Activated naive CD4-positive, alpha-beta T cell treated with anti-CD3 and anti-CD28 coated beads, Interleukin-2, amount 10 ng/mL, durations not matched to agents 7 days and 5 days (primary cell): Measurements from ENCODE around the gene GIT1.

Experiments
- CTCF ChIA-PET: fragments of 350-600 bp; sonication (Branson Sonifier 250); formaldehyde crosslinking; loops from one replicate; lab custom pipeline; 2021; ENCODE audit warnings: antibody characterized with exemption; lab: Charles Lee
- DNase-seq: peaks from one replicate; pipeline ENCODE4 v3.0.0-alpha.2; 2020
- H3K27ac Mint-ChIP-seq: one replicate; pipeline ENCODE4 v1.8.0; 2021; ENCODE audit warnings: mild to moderate bottlenecking, moderate library complexity, mixed read lengths
- H3K27me3 Mint-ChIP-seq: one replicate; pipeline ENCODE4 v1.8.0; 2021; ENCODE audit warnings: mild to moderate bottlenecking, mixed read lengths
- H3K36me3 Mint-ChIP-seq: one replicate; pipeline ENCODE4 v1.8.0; 2021; ENCODE audit warnings: mixed read lengths
- H3K4me1 Mint-ChIP-seq: one replicate; pipeline ENCODE4 v1.8.0; 2021; ENCODE audit warnings: mixed read lengths
- H3K4me3 Mint-ChIP-seq: one replicate; pipeline ENCODE4 v1.8.0; 2021; ENCODE audit warnings: mild to moderate bottlenecking, moderate library complexity, mixed read lengths
- H3K9me3 Mint-ChIP-seq: one replicate; pipeline ENCODE4 v1.8.0; 2021; ENCODE audit warnings: mixed read lengths

Gene GIT1

GRCh38 chr17:29594519-29595090, 5.2 kb upstream of the GIT1 start:
- H3K36me3 Mint-ChIP-seq: no peaks in the 10 kb centered on the region
- H3K27me3 Mint-ChIP-seq: peaks cover 23% of the 10 kb centered on the region
- peak overlapping the region; percentile 71 for H3K4me3 Mint-ChIP-seq
- H3K9me3 Mint-ChIP-seq: no peaks in the 10 kb centered on the region
- CTCF ChIA-PET: interaction anchor here (1.0 to 5.0 kb wide), 4 partner anchors 9 to 25 kb away, joined by 3 to 48 read pairs (median 26); partner anchors contain the start of gene CORO6
- H3K27ac Mint-ChIP-seq: no peak overlapping the region
- no peak for DNase-seq
- H3K4me1 Mint-ChIP-seq: peaks cover 38% of the 10 kb centered on the region

- CTCF ChIA-PET: interaction anchor here (0.7 to 5.0 kb wide), 9 partner anchors 8 to 224 kb away, joined by 3 to 48 read pairs (median 14); partner anchors contain the start of genes ABHD15, CORO6 and TP53I13
- no peak overlapping the region for H3K27ac Mint-ChIP-seq
- H3K4me1 Mint-ChIP-seq: peaks cover 38% of the 10 kb centered on the region
- H3K4me3 Mint-ChIP-seq: peak overlapping the region; percentile 71
- H3K36me3 Mint-ChIP-seq: no peaks in the 10 kb centered on the region
- H3K9me3 Mint-ChIP-seq: no peaks in the 10 kb centered on the region
- peaks cover 17% of the 10 kb centered on the region for H3K27me3 Mint-ChIP-seq
- peak; percentile 60 for DNase-seq
These were observed 4.4 kb upstream of the GIT1 start for GRCh38 chr17:29593591-29594518.

- CTCF ChIA-PET: interaction anchor here (0.9 to 5.0 kb wide), 7 partner anchors 9 to 223 kb away, joined by 3 to 48 read pairs (median 23); partner anchors contain the start of genes ABHD15, CORO6 and TP53I13
- DNase-seq: peak; percentile 65
- Mint-ChIP-seq H3K27me3 (peaks cover 10% of the 10 kb centered on the region), H3K36me3 (peaks cover 3% of the 10 kb centered on the region), H3K27ac (peak within 1 kb of the TSS; percentile 19), H3K9me3 (no peaks in the 10 kb centered on the region), H3K4me3 (peak within 1 kb of the TSS; percentile 80), H3K4me1 (peaks cover 41% of the 10 kb centered on the region)
These were observed 3.6 kb upstream of the GIT1 start, which contains the start of gene ANKRD13B for GRCh38 chr17:29592850-29593551. TSS of gene ANKRD13B (plus strand) at chr17:29593132. CDS start at chr17:29593622, 490 bp downstream.

GRCh38 chr17:29591737-29592608, 2.5 kb upstream of the GIT1 start:
- CTCF ChIA-PET: interaction anchor here (0.7 to 5.0 kb wide), 14 partner anchors 8 to 501 kb away, joined by 3 to 48 read pairs (median 8); partner anchors contain the start of genes ABHD15, CORO6 and TP53I13
- Mint-ChIP-seq H3K4me3 (peak overlapping the region; percentile 80), H3K9me3 (no peaks in the 10 kb centered on the region), H3K27ac (peak overlapping the region; percentile 77), H3K27me3 (peaks cover 7% of the 10 kb centered on the region), H3K4me1 (peaks cover 51% of the 10 kb centered on the region), H3K36me3 (peaks cover 3% of the 10 kb centered on the region)
- peak; percentile 87 for DNase-seq

GRCh38 chr17:29591146-29591736, 1.8 kb upstream of the GIT1 start:
- peak overlapping the region; percentile 77 for H3K27ac Mint-ChIP-seq
- peaks cover 3% of the 10 kb centered on the region for H3K36me3 Mint-ChIP-seq
- peaks cover 59% of the 10 kb centered on the region for H3K4me1 Mint-ChIP-seq
- H3K27me3 Mint-ChIP-seq: peaks cover 7% of the 10 kb centered on the region
- CTCF ChIA-PET: interaction anchor here (0.7 to 5.0 kb wide), 14 partner anchors 8 to 502 kb away, joined by 3 to 48 read pairs (median 8); partner anchors contain the start of genes ABHD15, CORO6 and TP53I13
- H3K4me3 Mint-ChIP-seq: peak overlapping the region; percentile 80
- H3K9me3 Mint-ChIP-seq: no peaks in the 10 kb centered on the region
- DNase-seq: peak; percentile 49

GRCh38 chr17:29590411-29591145, 1.1 kb upstream of the GIT1 start:
- CTCF ChIA-PET: interaction anchor here (1.1 to 5.0 kb wide), 8 partner anchors 10 to 220 kb away, joined by 5 to 48 read pairs (median 12); partner anchors contain the start of genes ABHD15, CORO6 and TP53I13
- H3K27me3 Mint-ChIP-seq: peaks cover 7% of the 10 kb centered on the region

GRCh38 chr17:29588562-29589411, 661 bp downstream of the GIT1 start:
- Mint-ChIP-seq H3K9me3 (no peaks in the 10 kb centered on the region), H3K27ac (peak overlapping the region; percentile 66), H3K36me3 (peaks cover 4% of the 10 kb centered on the region), H3K4me1 (peaks cover 77% of the 10 kb centered on the region), H3K27me3 (peaks cover under 1% of the 10 kb centered on the region), H3K4me3 (peak overlapping the region; percentile 93)
- DNase-seq: peak; percentile 64
- CTCF ChIA-PET: interaction anchor here (0.9 to 1.8 kb wide), 7 partner anchors 9 to 433 kb away, joined by 3 to 9 read pairs (median 4); no protein-coding TSS in a partner anchor

More at GRCh38 chr17:29590411-29591145, 1.1 kb upstream of the GIT1 start:
- DNase-seq: peak; percentile 39
- H3K9me3 Mint-ChIP-seq: no peaks in the 10 kb centered on the region
- H3K4me1 Mint-ChIP-seq: peaks cover 65% of the 10 kb centered on the region
- H3K36me3 Mint-ChIP-seq: peaks cover 3% of the 10 kb centered on the region
- H3K4me3 Mint-ChIP-seq: peak overlapping the region; percentile 80
- peak overlapping the region; percentile 89 for H3K27ac Mint-ChIP-seq

GRCh38 chr17:29588017-29588561, 1.4 kb downstream of the GIT1 start:
- DNase-seq: no peak
- CTCF ChIA-PET: interaction anchor here (0.8 to 1.8 kb wide), 8 partner anchors 9 to 433 kb away, joined by 3 to 9 read pairs (median 4); no protein-coding TSS in a partner anchor
- H3K27me3 Mint-ChIP-seq: no peaks in the 10 kb centered on the region
- no peaks in the 10 kb centered on the region for H3K9me3 Mint-ChIP-seq
- H3K4me3 Mint-ChIP-seq: peak overlapping the region; percentile 93
- H3K4me1 Mint-ChIP-seq: peaks cover 81% of the 10 kb centered on the region
- H3K27ac Mint-ChIP-seq: peak overlapping the region; percentile 85
- H3K36me3 Mint-ChIP-seq: peaks cover 9% of the 10 kb centered on the region

- DNase-seq: no peak
- no peaks in the 10 kb centered on the region for H3K27me3 Mint-ChIP-seq
- peak overlapping the region; percentile 85 for H3K27ac Mint-ChIP-seq
- H3K36me3 Mint-ChIP-seq: peaks cover 13% of the 10 kb centered on the region
- peak overlapping the region; percentile 93 for H3K4me3 Mint-ChIP-seq
- peaks cover 77% of the 10 kb centered on the region for H3K4me1 Mint-ChIP-seq
- CTCF ChIA-PET: interaction anchor here (0.8 to 1.8 kb wide), 8 partner anchors 8 to 434 kb away, joined by 3 to 7 read pairs (median 4); no protein-coding TSS in a partner anchor
- H3K9me3 Mint-ChIP-seq: no peaks in the 10 kb centered on the region
These were observed 1.9 kb downstream of the GIT1 start for GRCh38 chr17:29587591-29587990.

GRCh38 chr17:29586676-29587469, 2.6 kb downstream of the GIT1 start:
- DNase-seq: no peak
- Mint-ChIP-seq H3K27me3 (no peaks in the 10 kb centered on the region), H3K4me3 (peak overlapping the region; percentile 93), H3K4me1 (peaks cover 72% of the 10 kb centered on the region), H3K9me3 (no peaks in the 10 kb centered on the region), H3K36me3 (peaks cover 21% of the 10 kb centered on the region), H3K27ac (peak overlapping the region; percentile 11)
- CTCF ChIA-PET: interaction anchor here (0.8 to 1.9 kb wide), 6 partner anchors 7 to 217 kb away, joined by 3 to 7 read pairs (median 4); no protein-coding TSS in a partner anchor
